EL (cell line): Measurements from ENCODE around the gene ATP11A.
"Not testable (repeated sequence)": the region's sequence is repeated elsewhere in the genome, so short reads cannot be mapped to it uniquely, and the experiment has no call there.

Source experiments
- DNase-seq: peaks from one replicate; pipeline ENCODE4 v3.0.0-alpha.2; 2016

The ATP11A gene

GRCh38 chr13:112825875-112826274, 136.0 kb downstream of the ATP11A start:
- no peak for DNase-seq

- no peak for DNase-seq
Observed at GRCh38 chr13:112826565-112826964, 136.7 kb downstream of the ATP11A start.

GRCh38 chr13:112828082-112828699, 138.4 kb downstream of the ATP11A start:
- DNase-seq = no peak

GRCh38 chr13:112828756-112829155, 138.9 kb downstream of the ATP11A start:
- no peak for DNase-seq

GRCh38 chr13:112831196-112831595, 141.4 kb downstream of the ATP11A start:
- DNase-seq = no peak

GRCh38 chr13:112831801-112832200, 142.0 kb downstream of the ATP11A start:
- DNase-seq = no peak

GRCh38 chr13:112832811-112833210, 143.0 kb downstream of the ATP11A start:
- no peak for DNase-seq

GRCh38 chr13:112833551-112834257, 143.9 kb downstream of the ATP11A start:
- DNase-seq = no peak

GRCh38 chr13:112835344-112835743, 145.5 kb downstream of the ATP11A start:
- no peak for DNase-seq

GRCh38 chr13:112835796-112836195, 146.0 kb downstream of the ATP11A start:
- no peak for DNase-seq

- DNase-seq = no peak
Observed at GRCh38 chr13:112836940-112837339, 147.1 kb downstream of the ATP11A start.

GRCh38 chr13:112837371-112838037, 147.7 kb downstream of the ATP11A start:
- no peak for DNase-seq

GRCh38 chr13:112838038-112838841, 148.4 kb downstream of the ATP11A start:
- DNase-seq = no peak

- DNase-seq = no peak
Observed at GRCh38 chr13:112838842-112839117, 148.9 kb downstream of the ATP11A start.

- DNase-seq = peak; percentile 4
Observed at GRCh38 chr13:112839356-112840105, 149.7 kb downstream of the ATP11A start.

- no peak for DNase-seq
Observed at GRCh38 chr13:112840472-112841302, 150.8 kb downstream of the ATP11A start.

- DNase-seq = not testable (repeated sequence)
Observed at GRCh38 chr13:112841303-112842015, 151.6 kb downstream of the ATP11A start.

GRCh38 chr13:112842343-112842856, 152.6 kb downstream of the ATP11A start:
- DNase-seq = no peak

GRCh38 chr13:112842931-112843391, 153.1 kb downstream of the ATP11A start:
- DNase-seq = no peak

GRCh38 chr13:112843392-112844111, 153.7 kb downstream of the ATP11A start:
- no peak for DNase-seq
